Measurements from ENCODE around the gene SEC14L1. TPM values are rescaled to one million over a fixed set of nuclear protein-coding genes. Genes with fewer than 3 reads are reported as not detected.

The SEC14L1 gene
- total and polyA plus RNA-seq, 2 of the 8 experiments (the other 6 are each of a cell fraction or from before 2014, with no cell fraction given), result 27.2 to 74.4 TPM

DNA sequence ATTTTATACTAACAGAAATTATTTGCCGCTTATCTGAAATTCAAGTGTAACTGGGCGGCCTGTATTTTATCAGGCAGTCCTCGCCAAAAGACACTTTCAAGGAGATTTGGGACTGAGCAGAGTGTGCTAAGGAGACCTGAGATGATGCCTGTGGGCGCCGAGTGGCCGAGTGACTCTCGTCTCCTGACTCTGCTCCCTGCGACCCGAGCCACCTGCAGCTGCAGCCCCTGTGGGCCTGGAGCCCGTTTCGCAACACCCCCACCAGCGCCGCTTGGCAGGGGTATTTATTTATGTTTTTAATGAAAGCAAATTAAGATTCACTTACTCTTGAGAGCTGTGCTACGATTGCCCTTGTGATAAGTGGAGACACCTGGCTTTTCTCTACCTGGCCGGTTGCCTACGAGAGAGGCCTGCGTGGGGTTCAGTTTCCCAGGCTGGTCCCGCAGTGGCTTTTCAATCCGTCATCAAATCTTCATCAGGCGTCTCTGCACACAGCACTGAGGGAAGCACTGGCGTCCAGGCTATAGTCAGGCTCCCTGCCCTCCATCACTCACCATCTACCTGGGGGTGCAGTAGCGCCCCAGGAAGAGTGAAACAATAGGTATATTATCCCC is 124.0 kb downstream of the SEC14L1 start:
- H3K27me3 ChIP-seq (replicated peaks in 1 of 4; ENCODE audit: control insufficient read depth in 3 of 4, extremely low read depth in 1 of 4, insufficient read depth in 3 of 4, low read length in 3 of 4), result no peaks in the 10 kb centered on the region
- H3K18ac ChIP-seq (ENCODE audit: extremely low read depth, low read length), result peak overlapping the region; percentile 38; the same call in 1 of the 2 replicates
- ChIA-PET POLR2A (ENCODE audit: partially characterized antibody) (no interaction called here), CTCF (ENCODE audit: partially characterized antibody) (interaction anchor here (1.0 to 1.9 kb wide), 7 partner anchors 9 to 165 kb away, joined by 3 to 4 read pairs (median 3); no protein-coding TSS in a partner anchor)
- no peaks in the 10 kb centered on the region for H3K23me2 ChIP-seq (ENCODE audit: low read depth, low read length)
- H3K79me1 ChIP-seq (ENCODE audit: low read depth, low read length), result no peaks in the 10 kb centered on the region
- DNase-seq (ENCODE audit: low read depth in 1 of 2, low spot score in 2 of 2), result no peak
- H3K36me3 ChIP-seq (ENCODE audit: control insufficient read depth in 2 of 4, insufficient read depth in 4 of 4, low read length in 3 of 4), result no peaks in the 10 kb centered on the region
- no peak overlapping the region for H3K27ac ChIP-seq (ENCODE audit: low read depth, low read length)
- no peaks in the 10 kb centered on the region for H3K9me3 ChIP-seq (ENCODE audit: insufficient read depth in 2 of 2, low read depth in 1 of 2, low read length in 1 of 2)
- H3K4me1 ChIP-seq (replicated peaks in 1 of 4; ENCODE audit: control insufficient read depth in 3 of 4, insufficient read depth in 4 of 4, low read length in 3 of 4), result peaks cover 0 to 11% (median 4%) of the 10 kb centered on the region in 4 experiments; a peak in 3 of 7 replicates
- H3K4me2 ChIP-seq (ENCODE audit: insufficient read depth in 1 of 2, low read depth in 2 of 2, low read length in 2 of 2), result peak overlapping the region in 1 of 2 experiments; percentile 18; a peak in 1 of 4 replicates
- H3K79me2 ChIP-seq (ENCODE audit: control insufficient read depth in 1 of 2, insufficient read depth in 2 of 2, low read length in 2 of 2), result no peaks in the 10 kb centered on the region
- no peak overlapping the region for H2BK120ac ChIP-seq (replicated peaks; ENCODE audit: low read depth, low read length)
- H2AFZ ChIP-seq (ENCODE audit: low read length), result no peak overlapping the region
- no peak for TF ChIP-seq NANOG (IDR thresholded peaks at IDR 0.05; ENCODE audit: insufficient read depth, low read depth, low read length, poor library complexity, severe bottlenecking)
- TF ChIP-seq TBP (IDR thresholded peaks at IDR 0.05; ENCODE audit: low read depth, low read length), result no peak
- TF ChIP-seq CEBPB (IDR thresholded peaks at IDR 0.05; ENCODE audit: low read depth, low read length), result peak; percentile 91
- H3K4me3 ChIP-seq (ENCODE audit: extremely low read depth in 1 of 4, insufficient read depth in 2 of 4, low read depth in 3 of 4, low read length in 4 of 4), result no peak overlapping the region
- H2AK5ac ChIP-seq (ENCODE audit: low read depth, low read length), result no peak overlapping the region
- H4K8ac ChIP-seq (ENCODE audit: extremely low read depth, insufficient read depth, low read length), result no peak overlapping the region
- no peak for FAIRE-seq
- no peak overlapping the region for H4K5ac ChIP-seq (ENCODE audit: insufficient read length, low read depth, low read length)
- no peak overlapping the region for H3K23ac ChIP-seq (ENCODE audit: insufficient read length)
- H2BK20ac ChIP-seq (ENCODE audit: low read length), result no peak overlapping the region
- no peak overlapping the region for H3K56ac ChIP-seq (replicated peaks; ENCODE audit: insufficient read length, low read depth, low read length)
- no peak overlapping the region for H4K91ac ChIP-seq (replicated peaks; ENCODE audit: insufficient read length, low read length)
- H2BK5ac ChIP-seq (ENCODE audit: low read depth, low read length), result no peak overlapping the region
- H3K14ac ChIP-seq (ENCODE audit: insufficient read length), result no peak overlapping the region
- WGBS, 2 experiments (ENCODE audit: extremely low coverage in 1 of 2, insufficient coverage in 1 of 2, insufficient read length in 1 of 2, insufficient replicate concordance in 2 of 2, low coverage in 1 of 2, low lambda C conversion rate in 2 of 2, missing lambda C conversion rate in 1 of 2), result 86% methylated on average over 22 of the region's 22 CpGs; no CpG with 5 or more reads in 1 of the 2 experiments
- no peak overlapping the region for H3K9ac ChIP-seq (replicated peaks in 1 of 4; ENCODE audit: extremely low read depth in 1 of 4, low read depth in 3 of 4, low read length in 3 of 4)
- H3K4ac ChIP-seq (replicated peaks; ENCODE audit: insufficient read length, low read depth, low read length), result no peak overlapping the region
- H2BK15ac ChIP-seq (ENCODE audit: low read length), result peak overlapping the region; percentile 61; the same call in 1 of the 2 replicates
- no peaks in the 10 kb centered on the region for H4K20me1 ChIP-seq (replicated peaks in 1 of 2; ENCODE audit: control insufficient read depth in 1 of 2, insufficient read depth in 2 of 2, low read length in 2 of 2)
- H2BK12ac ChIP-seq (ENCODE audit: low read depth, low read length), result peak overlapping the region; percentile 27; the same call in 1 of the 2 replicates
